SJCRH30 (cell line): Measurements from ENCODE around the gene TRPV6. TPM values are rescaled to one million over a fixed set of nuclear protein-coding genes. Genes with fewer than 3 reads are reported as not detected.

Experiments
- DNase-seq, 2 experiments: peaks; one replicate each; pipeline ENCODE4 v3.0.0-alpha.2; 2015 to 2020
- H3K27ac ChIP-seq: fragments of 250-450 bp; sonication (Bioruptor Pico); 2 replicates; pipeline ENCODE4 v1.5.1; 2020; ENCODE audit warnings: mild to moderate bottlenecking, moderate library complexity
- H3K27me3 ChIP-seq: fragments of 250-450 bp; sonication (Bioruptor Pico); 2 replicates; pipeline ENCODE4 v1.5.1; 2020; ENCODE audit warnings: mild to moderate bottlenecking, moderate library complexity
- H3K36me3 ChIP-seq: fragments of 250-450 bp; sonication (Bioruptor Pico); 2 replicates; pipeline ENCODE4 v1.5.1; 2020; ENCODE audit warnings: mild to moderate bottlenecking, moderate library complexity
- H3K4me1 ChIP-seq: fragments of 250-450 bp; sonication (Bioruptor Pico); 2 replicates; pipeline ENCODE4 v1.5.1; 2020; ENCODE audit warnings: mild to moderate bottlenecking, moderate library complexity
- H3K4me3 ChIP-seq: fragments of 250-450 bp; sonication (Bioruptor Pico); 2 replicates; pipeline ENCODE4 v1.5.1; 2020; ENCODE audit warnings: mild to moderate bottlenecking, moderate library complexity
- H3K9me3 ChIP-seq: fragments of 250-450 bp; sonication (Bioruptor Pico); replicated peaks from 2 replicates; pipeline ENCODE4 v1.5.1; 2020; ENCODE audit warnings: mild to moderate bottlenecking, moderate library complexity
- total RNA-seq: library from RNA; depleted of rRNA; stranded (reverse); fragments of >200 nt; shearing (Covaris generic); gene quantifications from 2 replicates; pipeline ENCODE4 v1.2.3, GENCODE V29; 2014

The TRPV6 gene
- total RNA-seq, 1 experiment from 2014 or later = not detected

DNA sequence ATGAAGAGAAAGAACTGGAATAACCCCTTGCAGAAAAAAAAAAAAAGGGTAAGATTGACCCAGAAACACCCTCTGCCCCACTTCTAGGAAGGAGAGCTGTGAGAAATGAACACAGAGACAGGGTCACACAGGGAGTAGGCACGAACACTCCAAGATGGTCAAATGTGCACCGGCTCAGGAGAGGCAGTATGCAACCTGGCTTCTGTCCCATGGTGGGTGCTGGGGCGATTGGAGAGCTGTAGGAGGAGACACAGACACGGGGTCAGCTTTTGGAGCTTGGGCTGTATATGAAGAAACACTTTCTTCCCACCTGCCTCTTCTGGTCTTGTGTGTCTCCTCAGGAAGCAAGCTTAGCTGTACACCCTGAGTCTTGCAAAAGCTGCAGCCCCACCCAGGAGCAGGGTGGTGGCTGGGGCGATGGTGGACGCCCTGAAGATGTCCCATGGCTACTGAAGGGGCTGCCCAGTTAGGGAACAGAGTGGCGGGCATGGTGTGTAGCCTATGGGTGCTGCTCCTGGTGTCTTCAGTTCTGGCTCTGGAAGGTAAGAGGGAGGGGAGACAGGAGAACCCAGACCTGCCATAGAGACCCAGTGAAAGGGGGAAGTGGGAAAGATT is 22.7 kb downstream of the TRPV6 start:
- H3K4me3 ChIP-seq = no peak overlapping the region
- H3K27me3 ChIP-seq = peaks cover 34% of the 10 kb centered on the region
- no peaks in the 10 kb centered on the region for H3K36me3 ChIP-seq
- H3K9me3 ChIP-seq = no peaks in the 10 kb centered on the region
- H3K27ac ChIP-seq = no peak overlapping the region
- H3K4me1 ChIP-seq = no peaks in the 10 kb centered on the region
- DNase-seq = no peak

GRCh38 chr7:142862351-142862750 is 23.2 kb downstream of the TRPV6 start:
- Histone ChIP-seq H3K36me3 (no peaks in the 10 kb centered on the region), H3K4me3 (no peak overlapping the region), H3K4me1 (no peaks in the 10 kb centered on the region)

GRCh38 chr7:142860968-142861367 is 24.6 kb downstream of the TRPV6 start:
- no peak for DNase-seq
- Histone ChIP-seq H3K4me1 (no peaks in the 10 kb centered on the region), H3K27ac (no peak overlapping the region), H3K9me3 (no peaks in the 10 kb centered on the region), H3K27me3 (peaks cover 26% of the 10 kb centered on the region), H3K4me3 (no peak overlapping the region), H3K36me3 (no peaks in the 10 kb centered on the region)

More at GRCh38 chr7:142862351-142862750, 23.2 kb downstream of the TRPV6 start:
- Histone ChIP-seq H3K9me3 (no peaks in the 10 kb centered on the region), H3K27me3 (peaks cover 34% of the 10 kb centered on the region), H3K27ac (no peak overlapping the region)
- no peak for DNase-seq

GRCh38 chr7:142859829-142860228 is 25.7 kb downstream of the TRPV6 start:
- Histone ChIP-seq H3K36me3 (no peaks in the 10 kb centered on the region), H3K4me1 (no peaks in the 10 kb centered on the region), H3K4me3 (no peak overlapping the region), H3K27me3 (peaks cover 32% of the 10 kb centered on the region), H3K9me3 (no peaks in the 10 kb centered on the region), H3K27ac (no peak overlapping the region)
- DNase-seq = no peak

DNA sequence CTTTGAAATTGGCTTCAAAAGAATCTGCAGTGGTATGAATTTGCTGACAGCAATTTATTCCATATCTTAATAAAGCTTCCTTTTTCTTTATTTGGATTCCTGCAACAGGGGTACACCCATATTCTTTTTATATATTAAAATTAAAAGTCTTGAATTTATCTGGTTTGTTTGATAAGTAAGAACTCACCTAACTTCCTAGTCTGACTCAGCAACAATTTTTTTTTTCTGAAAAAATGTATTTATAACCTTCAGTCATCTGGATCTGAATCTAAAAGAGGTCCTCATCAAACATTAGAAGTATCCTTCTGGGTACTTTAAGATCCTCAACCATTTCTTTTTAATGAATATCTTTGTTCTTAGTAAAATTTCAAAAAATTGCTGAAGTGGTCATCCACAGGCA is 26.1 kb downstream of the TRPV6 start:
- Histone ChIP-seq H3K4me3 (no peak overlapping the region), H3K36me3 (no peaks in the 10 kb centered on the region), H3K9me3 (no peaks in the 10 kb centered on the region), H3K27me3 (peaks cover 32% of the 10 kb centered on the region), H3K27ac (no peak overlapping the region), H3K4me1 (no peaks in the 10 kb centered on the region)
- DNase-seq = no peak

GRCh38 chr7:142857625-142858024 is 27.9 kb downstream of the TRPV6 start:
- Histone ChIP-seq H3K4me3 (no peak overlapping the region), H3K27ac (no peak overlapping the region), H3K36me3 (no peaks in the 10 kb centered on the region), H3K9me3 (no peaks in the 10 kb centered on the region), H3K27me3 (peaks cover 26% of the 10 kb centered on the region), H3K4me1 (no peaks in the 10 kb centered on the region)
- no peak for DNase-seq

GRCh38 chr7:142856565-142857245 is 28.8 kb downstream of the TRPV6 start:
- Histone ChIP-seq H3K36me3 (no peaks in the 10 kb centered on the region), H3K4me1 (no peaks in the 10 kb centered on the region), H3K27me3 (peaks cover 19% of the 10 kb centered on the region), H3K27ac (no peak overlapping the region), H3K9me3 (no peaks in the 10 kb centered on the region), H3K4me3 (no peak overlapping the region)
- DNase-seq = no peak

DNA sequence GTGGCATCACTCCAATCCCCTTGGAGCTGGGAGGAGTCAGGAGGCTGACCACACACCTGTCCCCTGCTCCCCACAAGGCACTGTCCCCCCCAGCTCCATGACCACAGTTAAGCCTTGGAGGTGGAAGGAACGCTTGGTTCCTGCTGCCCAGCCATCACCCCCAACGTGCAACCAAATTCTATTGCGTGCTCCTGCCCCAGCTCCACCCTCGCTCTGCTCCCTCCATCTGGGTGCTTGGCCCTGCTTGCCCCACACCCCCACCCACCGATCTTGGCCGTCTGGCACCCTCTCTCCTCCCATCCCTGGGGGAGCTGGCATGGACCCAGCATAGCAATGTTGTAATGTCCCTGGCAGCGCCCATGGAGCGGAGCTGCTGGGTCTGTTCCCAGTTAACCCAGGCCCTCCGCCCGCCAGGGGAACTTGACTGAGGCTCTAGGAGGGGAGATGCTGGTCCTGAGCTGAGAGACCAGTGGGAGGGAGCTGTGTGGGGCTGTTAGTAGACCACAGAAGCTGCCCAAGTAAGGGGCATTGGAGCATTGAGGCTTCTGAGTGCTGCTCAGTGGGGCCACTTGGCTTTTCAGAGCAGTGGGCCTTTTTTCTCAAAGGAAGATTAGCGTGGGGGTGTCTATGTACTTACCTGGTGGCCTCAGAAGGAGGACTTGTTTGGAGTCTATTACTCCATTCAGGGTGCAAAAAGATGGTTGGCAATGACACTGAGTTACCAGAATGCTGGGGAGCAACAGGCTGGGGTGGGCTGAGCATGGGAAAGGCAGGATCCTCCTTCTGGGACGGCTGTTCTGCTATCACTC is 29.6 kb downstream of the TRPV6 start:
- Histone ChIP-seq H3K9me3 (no peaks in the 10 kb centered on the region), H3K4me1 (no peaks in the 10 kb centered on the region), H3K27ac (no peak overlapping the region), H3K4me3 (no peak overlapping the region), H3K27me3 (peaks cover 19% of the 10 kb centered on the region), H3K36me3 (no peaks in the 10 kb centered on the region)
- DNase-seq = no peak

DNA sequence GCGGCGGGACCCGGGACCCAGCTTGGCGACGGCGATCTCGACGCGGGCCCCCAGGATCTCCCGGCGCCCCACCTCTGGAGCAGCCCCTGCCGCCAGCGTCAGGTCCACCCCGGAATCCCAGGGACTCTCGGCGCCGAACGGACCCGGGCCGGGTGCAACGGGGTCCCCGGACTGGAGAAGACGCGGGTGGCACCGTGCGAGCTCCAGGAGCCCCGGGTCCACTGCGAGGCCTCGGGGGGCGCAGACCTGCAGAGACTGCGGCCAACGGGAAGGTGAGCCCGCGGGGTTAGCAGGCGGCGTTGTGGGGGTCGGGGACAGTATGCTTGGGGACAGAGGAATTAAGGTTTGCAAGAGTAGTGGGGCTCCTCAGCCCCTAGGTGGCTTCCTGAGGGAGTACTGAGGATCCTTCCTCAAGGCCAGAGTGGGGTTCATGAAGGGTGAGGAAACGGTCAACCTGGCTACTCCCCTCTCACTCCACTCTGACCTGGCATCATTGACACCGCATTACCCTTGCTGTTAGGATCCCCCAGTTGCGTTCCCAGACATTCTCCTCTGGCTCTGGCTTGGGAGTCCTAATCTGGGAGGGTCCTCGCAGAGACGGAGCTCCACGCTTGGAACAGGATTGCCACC is 30.3 kb downstream of the TRPV6 start:
- Histone ChIP-seq H3K4me1 (no peaks in the 10 kb centered on the region), H3K27me3 (peaks cover 24% of the 10 kb centered on the region), H3K9me3 (no peaks in the 10 kb centered on the region), H3K36me3 (no peaks in the 10 kb centered on the region), H3K4me3 (peak overlapping the region; percentile 62), H3K27ac (no peak overlapping the region)
- no peak for DNase-seq

GRCh38 chr7:142854372-142855113 is 31.0 kb downstream of the TRPV6 start, which contains the start of gene EPHB6:
TSS of gene EPHB6 (plus strand) at chr7:142855076. CDS start at chr7:142863228, 8,152 bp downstream.
- peaks cover 21% of the 10 kb centered on the region for H3K27me3 ChIP-seq
- H3K27ac ChIP-seq = no peak within 1 kb of the TSS
- H3K4me3 ChIP-seq = peak within 1 kb of the TSS; percentile 62
- H3K9me3 ChIP-seq = no peaks in the 10 kb centered on the region
- H3K36me3 ChIP-seq = no peaks in the 10 kb centered on the region
- peak; percentile 48 to 59 for DNase-seq
- no peaks in the 10 kb centered on the region for H3K4me1 ChIP-seq

DNA sequence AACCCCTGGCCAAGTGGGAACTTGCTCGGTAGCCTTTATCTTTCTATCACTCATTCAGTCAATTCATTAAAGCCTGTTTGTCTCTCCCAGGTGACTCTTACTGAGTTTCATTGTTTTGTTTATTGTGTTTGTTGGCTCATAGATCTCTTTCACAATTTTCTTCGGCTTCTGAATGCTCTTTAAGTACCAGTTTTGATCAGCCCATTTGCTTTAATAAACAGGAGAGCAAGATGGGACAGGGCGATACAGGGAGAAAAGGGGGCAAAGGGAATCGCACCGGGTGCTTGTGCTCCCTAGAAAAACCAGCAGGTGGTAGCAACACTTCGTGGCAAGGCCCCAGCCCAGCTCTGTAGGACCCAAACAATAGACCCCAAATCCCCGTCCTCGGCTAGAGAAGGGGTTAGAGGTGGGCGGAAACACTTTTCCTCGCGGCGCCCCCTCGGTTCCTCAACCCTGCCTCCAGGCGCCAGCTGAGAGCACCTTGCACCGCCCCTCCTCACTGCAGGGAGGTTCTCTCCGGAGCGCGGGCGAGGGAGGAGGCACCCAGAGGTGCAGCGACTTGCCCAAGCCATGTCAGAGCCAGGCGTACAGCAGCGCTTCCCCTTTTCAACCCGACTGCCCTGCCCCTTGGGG is 31.7 kb downstream of the TRPV6 start:
- H3K27ac ChIP-seq = no peak overlapping the region
- peak overlapping the region; percentile 62 for H3K4me3 ChIP-seq
- no peaks in the 10 kb centered on the region for H3K36me3 ChIP-seq
- peaks cover 17% of the 10 kb centered on the region for H3K27me3 ChIP-seq
- H3K4me1 ChIP-seq = no peaks in the 10 kb centered on the region
- H3K9me3 ChIP-seq = no peaks in the 10 kb centered on the region
- DNase-seq = peak; percentile 60 to 78

DNA sequence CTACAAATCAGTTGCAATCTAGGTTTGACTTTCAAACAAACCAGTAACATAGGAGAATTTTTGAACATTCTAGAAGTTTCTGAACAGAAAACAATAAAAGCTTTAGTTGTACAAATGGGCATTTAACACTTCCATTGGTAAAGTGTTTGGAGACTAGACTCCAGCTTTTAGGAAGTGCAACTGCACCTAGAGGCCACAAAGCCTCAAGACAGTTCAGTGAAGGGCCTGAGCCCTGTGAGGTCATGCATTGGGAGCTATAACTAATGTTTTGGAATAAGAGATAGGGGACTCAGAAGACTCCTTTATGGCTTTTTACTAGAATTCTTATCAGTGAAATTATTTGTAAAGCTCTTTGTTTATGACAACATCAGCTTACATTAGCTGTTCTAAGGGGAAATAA is 33.6 kb downstream of the TRPV6 start:
- H3K27me3 ChIP-seq = peaks cover 22% of the 10 kb centered on the region
- H3K27ac ChIP-seq = no peak overlapping the region
- DNase-seq = no peak
- H3K4me1 ChIP-seq = no peaks in the 10 kb centered on the region
- no peak overlapping the region for H3K4me3 ChIP-seq
- H3K36me3 ChIP-seq = no peaks in the 10 kb centered on the region
- no peaks in the 10 kb centered on the region for H3K9me3 ChIP-seq

DNA sequence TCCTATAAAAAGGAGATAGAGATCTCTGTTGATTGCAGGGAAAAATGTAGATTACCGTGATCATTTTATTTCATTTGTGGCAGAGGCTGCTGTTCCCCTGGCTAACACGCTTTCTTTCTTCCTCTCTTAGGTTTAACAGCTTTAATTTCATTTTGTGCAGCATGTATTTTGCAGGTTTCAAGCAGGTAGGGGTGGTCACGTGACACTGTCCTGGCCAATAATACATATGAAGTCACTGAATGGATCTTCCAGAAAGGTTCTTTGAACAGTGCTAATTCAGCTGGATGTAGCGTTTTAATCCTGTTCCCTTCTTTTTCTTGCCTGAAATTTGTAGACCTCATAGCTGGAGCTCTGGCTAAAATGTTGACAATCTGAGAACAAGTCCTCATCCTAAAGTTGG is 34.3 kb downstream of the TRPV6 start:
- Histone ChIP-seq H3K27ac (no peak overlapping the region), H3K9me3 (no peaks in the 10 kb centered on the region), H3K4me1 (no peaks in the 10 kb centered on the region), H3K27me3 (peaks cover 22% of the 10 kb centered on the region), H3K4me3 (no peak overlapping the region), H3K36me3 (no peaks in the 10 kb centered on the region)
- no peak for DNase-seq

- no peak for DNase-seq
- H3K27ac ChIP-seq = no peak overlapping the region
- no peaks in the 10 kb centered on the region for H3K4me1 ChIP-seq
- no peak overlapping the region for H3K4me3 ChIP-seq
- no peaks in the 10 kb centered on the region for H3K36me3 ChIP-seq
- no peaks in the 10 kb centered on the region for H3K9me3 ChIP-seq
- H3K27me3 ChIP-seq = peaks cover 20% of the 10 kb centered on the region
Measured at GRCh38 chr7:142847353-142847752, 38.2 kb downstream of the TRPV6 start.
